CD14-positive monocyte (primary cell): Measurements from ENCODE around the gene KLK15. TPM values are rescaled to one million over a fixed set of nuclear protein-coding genes. Genes with fewer than 3 reads are reported as not detected.
"Not testable (repeated sequence)": the region's sequence is repeated elsewhere in the genome, so short reads cannot be mapped to it uniquely, and the experiment has no call there.

Experiments
- DNase-seq, 3 donors: peaks; one replicate each; pipeline ENCODE4 v3.0.0-alpha.2; 2011 to 2022
- H2AFZ ChIP-seq: 2 replicates; pipeline ENCODE4 v1.6.0; 2012; ENCODE audit warnings: mild to moderate bottlenecking, low read depth, low read length, inconsistent platforms; ENCODE audit not compliant: insufficient read depth, poor library complexity, severe bottlenecking
- H3K27ac ChIP-seq, 2 donors: 1 replicate in 1 of 2; 2 replicates in 1 of 2; pipeline ENCODE4 v1.5.1; 2012 to 2013; ENCODE audit warnings: low read length in 2 of 2, control low read depth in 1 of 2, inconsistent platforms in 1 of 2, low read depth in 1 of 2, mild to moderate bottlenecking in 1 of 2
- H3K27me3 ChIP-seq, 2 donors: one replicate each; pipeline versions ENCODE4 v1.6.0 to v1.6.1; 2011 to 2013; ENCODE audit warnings: low read length in 2 of 2; ENCODE audit not compliant: control insufficient read depth in 2 of 2, insufficient read depth in 2 of 2
- H3K36me3 ChIP-seq, 2 donors: replicated peaks in 1 of 2; 1 replicate in 1 of 2; 2 replicates in 1 of 2; pipeline versions ENCODE4 v1.5.1 to v1.6.1; 2012 to 2013; ENCODE audit warnings: low read length in 2 of 2, control low read depth in 1 of 2, inconsistent platforms in 1 of 2, mild to moderate bottlenecking in 1 of 2; ENCODE audit not compliant: insufficient read depth in 2 of 2, control insufficient read depth in 1 of 2
- H3K4me1 ChIP-seq, 2 donors: 1 replicate in 1 of 2; 2 replicates in 1 of 2; pipeline versions ENCODE4 v1.5.1 to v1.6.1; 2012 to 2013; ENCODE audit warnings: low read length in 2 of 2, control low read depth in 1 of 2, inconsistent platforms in 1 of 2, mild to moderate bottlenecking in 1 of 2, moderate library complexity in 1 of 2; ENCODE audit not compliant: insufficient read depth in 2 of 2, control insufficient read depth in 1 of 2
- H3K4me2 ChIP-seq: replicated peaks from 2 replicates; pipeline ENCODE3; 2012; ENCODE audit warnings: low read length, moderate library complexity, mild to moderate bottlenecking; ENCODE audit not compliant: poor library complexity, severe bottlenecking; ENCODE audit errors: extremely low read depth
- H3K4me3 ChIP-seq, 3 experiments: fragments of 200-600 bp in 1 of 3; sonication (generic) in 1 of 3; replicated peaks in 1 of 3; 1 replicate in 2 of 3; 2 replicates in 1 of 3; pipeline ENCODE4 v1.5.1; 2011 to 2013; ENCODE audit warnings: low read length in 3 of 3, mild to moderate bottlenecking in 3 of 3, control low read depth in 2 of 3, low read depth in 2 of 3, inconsistent platforms in 1 of 3, moderate library complexity in 1 of 3
- H3K79me2 ChIP-seq: 2 replicates; pipeline ENCODE4 v1.6.0; 2012; ENCODE audit warnings: mild to moderate bottlenecking, control low read depth, inconsistent platforms, low read length, moderate library complexity; ENCODE audit not compliant: insufficient read depth
- H3K9ac ChIP-seq: 2 replicates; pipeline ENCODE4 v1.6.0; 2017; ENCODE audit warnings: low read length, mild to moderate bottlenecking; ENCODE audit not compliant: insufficient read depth, poor library complexity, severe bottlenecking
- H3K9me3 ChIP-seq, 2 donors: replicated peaks in 1 of 2; 1 replicate in 1 of 2; 2 replicates in 1 of 2; pipeline versions ENCODE4 v1.5.1 to v1.6.1; 2012 to 2013; ENCODE audit warnings: low read length in 2 of 2, control low read depth in 1 of 2; ENCODE audit not compliant: control insufficient read depth in 1 of 2, insufficient read depth in 1 of 2
- H4K20me1 ChIP-seq: 2 replicates; pipeline ENCODE4 v1.6.0; 2012; ENCODE audit warnings: mild to moderate bottlenecking, low read length, control low read depth, moderate library complexity; ENCODE audit not compliant: insufficient read depth
- H3K27ac Mint-ChIP-seq, 7 donors: one replicate each; pipeline ENCODE4 v1.8.0; 2020; ENCODE audit warnings: mild to moderate bottlenecking in 7 of 7, mixed read lengths in 7 of 7, moderate library complexity in 6 of 7, inconsistent platforms in 2 of 7
- H3K27me3 Mint-ChIP-seq, 3 donors: one replicate each; pipeline ENCODE4 v1.8.0; 2021 to 2022; ENCODE audit warnings: low read depth in 3 of 3, mild to moderate bottlenecking in 3 of 3, mixed read lengths in 3 of 3, moderate library complexity in 3 of 3, inconsistent platforms in 1 of 3
- H3K36me3 Mint-ChIP-seq, 2 donors: one replicate each; pipeline ENCODE4 v1.8.0; 2020; ENCODE audit warnings: mixed read lengths in 2 of 2, inconsistent platforms in 1 of 2, mild to moderate bottlenecking in 1 of 2
- H3K4me1 Mint-ChIP-seq: one replicate; pipeline ENCODE4 v1.8.0; 2020; ENCODE audit warnings: mild to moderate bottlenecking, mixed read lengths
- H3K4me3 Mint-ChIP-seq, 2 donors: one replicate each; pipeline ENCODE4 v1.8.0; 2020; ENCODE audit warnings: mild to moderate bottlenecking in 2 of 2, mixed read lengths in 2 of 2, moderate library complexity in 1 of 2
- H3K9me3 Mint-ChIP-seq, 7 donors: one replicate each; pipeline ENCODE4 v1.8.0; 2020 to 2022; ENCODE audit warnings: mixed read lengths in 7 of 7, mild to moderate bottlenecking in 6 of 7, moderate library complexity in 6 of 7, inconsistent platforms in 2 of 7
- WGBS: methylation state at CpG from one replicate; pipeline ENCODE4 v1.1.5; 2013; ENCODE audit warnings: missing lambda C conversion rate; ENCODE audit not compliant: insufficient coverage; 5-methylcytosine and 5-hydroxymethylcytosine counted together
- intact Hi-C, 2 donors: fragments of 100-400 bp; cut with micrococcal nuclease; formaldehyde crosslinking; loops; one replicate each; pipeline versions ENCODE4 v1.15.0 to v1.15.1; 2023
- polyA plus RNA-seq, 3 donors: library from polyadenylated mRNA; depleted of rRNA in 1 of 3; unstranded in 2 of 3; stranded (reverse) in 1 of 3; fragments of 300-500 nt in 2 of 3; fragments of >200 nt in 1 of 3; fragmentation: Illumina TruSeq in 2 of 3; gene quantifications; 1 replicate in 2 of 3; 2 replicates in 1 of 3; pipeline ENCODE4 v1.2.3, GENCODE V29; 2012 to 2021
- TF ChIP-seq, protein P1 (sequence below): fragments of 200-600 bp; IDR thresholded peaks from one replicate; pipeline ENCODE4 v1.8.0; 2022; ENCODE audit warnings: antibody characterized with exemption, mild to moderate bottlenecking

The KLK15 gene
- polyA plus RNA-seq, 3 donors, result not detected

DNA sequence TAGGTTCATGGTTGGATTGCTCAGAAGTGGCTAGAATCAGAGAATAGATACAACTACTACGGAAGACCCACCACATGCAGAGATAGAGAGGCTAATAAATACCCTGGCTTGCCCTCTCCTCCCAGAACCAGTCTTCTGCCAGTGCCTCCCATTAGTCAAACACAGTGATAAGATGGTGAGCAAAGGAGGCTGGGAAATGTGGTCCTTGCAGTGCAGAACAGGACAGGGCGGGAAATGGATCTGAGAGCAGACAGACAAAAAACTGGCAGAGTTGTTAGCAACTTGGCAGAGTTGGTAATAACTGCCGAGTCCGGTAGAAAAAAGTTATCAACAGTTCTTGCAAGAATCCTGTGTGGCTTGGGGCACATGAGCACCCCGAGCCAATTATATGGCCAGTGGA lies 18.5 kb downstream of the KLK15 start:
- no peak for DNase-seq
- H3K79me2 ChIP-seq, result no peaks in the 10 kb centered on the region
- TF ChIP-seq, protein P1, sequence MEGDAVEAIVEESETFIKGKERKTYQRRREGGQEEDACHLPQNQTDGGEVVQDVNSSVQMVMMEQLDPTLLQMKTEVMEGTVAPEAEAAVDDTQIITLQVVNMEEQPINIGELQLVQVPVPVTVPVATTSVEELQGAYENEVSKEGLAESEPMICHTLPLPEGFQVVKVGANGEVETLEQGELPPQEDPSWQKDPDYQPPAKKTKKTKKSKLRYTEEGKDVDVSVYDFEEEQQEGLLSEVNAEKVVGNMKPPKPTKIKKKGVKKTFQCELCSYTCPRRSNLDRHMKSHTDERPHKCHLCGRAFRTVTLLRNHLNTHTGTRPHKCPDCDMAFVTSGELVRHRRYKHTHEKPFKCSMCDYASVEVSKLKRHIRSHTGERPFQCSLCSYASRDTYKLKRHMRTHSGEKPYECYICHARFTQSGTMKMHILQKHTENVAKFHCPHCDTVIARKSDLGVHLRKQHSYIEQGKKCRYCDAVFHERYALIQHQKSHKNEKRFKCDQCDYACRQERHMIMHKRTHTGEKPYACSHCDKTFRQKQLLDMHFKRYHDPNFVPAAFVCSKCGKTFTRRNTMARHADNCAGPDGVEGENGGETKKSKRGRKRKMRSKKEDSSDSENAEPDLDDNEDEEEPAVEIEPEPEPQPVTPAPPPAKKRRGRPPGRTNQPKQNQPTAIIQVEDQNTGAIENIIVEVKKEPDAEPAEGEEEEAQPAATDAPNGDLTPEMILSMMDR, result no peak
- H3K36me3 ChIP-seq, result no peaks in the 10 kb centered on the region
- peaks cover 5 to 6% of the 10 kb centered on the region in 2 donors for H3K9me3 ChIP-seq
- H3K4me3 ChIP-seq, result no peak overlapping the region
- no peak overlapping the region for H3K27ac ChIP-seq
- H3K27me3 ChIP-seq, result peaks cover 0 to 38% of the 10 kb centered on the region in 2 donors
- peaks cover 3 to 18% (median 12%) of the 10 kb centered on the region in 7 donors for H3K9me3 Mint-ChIP-seq
- H3K9ac ChIP-seq, result no peak overlapping the region
- no peak overlapping the region for H2AFZ ChIP-seq
- H3K4me1 Mint-ChIP-seq, result peaks cover 15% of the 10 kb centered on the region
- no peaks in the 10 kb centered on the region for H4K20me1 ChIP-seq
- peaks cover 8 to 10% of the 10 kb centered on the region in 2 donors for H3K4me1 ChIP-seq
- H3K36me3 Mint-ChIP-seq, result peaks cover 0 to 3% of the 10 kb centered on the region in 2 donors
- WGBS, result 95% methylated on average over 4 of the region's 5 CpGs
- no peak overlapping the region for H3K27ac Mint-ChIP-seq
- intact Hi-C loops, result no loop called here
- H3K4me2 ChIP-seq, result no peak overlapping the region
- H3K27me3 Mint-ChIP-seq, result peaks cover 52 to 69% (median 59%) of the 10 kb centered on the region in 3 donors
- no peak overlapping the region for H3K4me3 Mint-ChIP-seq

- intact Hi-C loops, result no loop called here
- TF ChIP-seq, protein P1, result no peak
- no peak overlapping the region for H3K27ac ChIP-seq
- no peak overlapping the region for H3K4me3 ChIP-seq
- no peak overlapping the region for H3K9ac ChIP-seq
- Mint-ChIP-seq H3K27me3 (peaks cover 35 to 53% (median 39%) of the 10 kb centered on the region in 3 donors), H3K36me3 (no peaks in the 10 kb centered on the region), H3K4me1 (no peaks in the 10 kb centered on the region), H3K27ac (peak overlapping the region in 1 of 7 donors; percentile 34), H3K9me3 (peaks cover 3 to 15% (median 8%) of the 10 kb centered on the region in 7 donors), H3K4me3 (no peak overlapping the region)
- no peak overlapping the region for H2AFZ ChIP-seq
- no peak overlapping the region for H3K4me2 ChIP-seq
- WGBS, result 100% methylated on average over 1 of the region's 3 CpGs
- H3K27me3 ChIP-seq, result peaks cover 0 to 17% of the 10 kb centered on the region in 2 donors
- DNase-seq, result no peak
- peaks cover 5 to 6% of the 10 kb centered on the region in 2 donors for H3K9me3 ChIP-seq
- no peaks in the 10 kb centered on the region for H3K79me2 ChIP-seq
- no peaks in the 10 kb centered on the region for H3K36me3 ChIP-seq
- H4K20me1 ChIP-seq, result no peaks in the 10 kb centered on the region
- H3K4me1 ChIP-seq, result no peaks in the 10 kb centered on the region
These were observed 20.9 kb downstream of the KLK15 start for GRCh38 chr19:50812474-50812873.

GRCh38 chr19:50811622-50812238 lies 21.6 kb downstream of the KLK15 start:
- H3K4me1 ChIP-seq, H3K4me2 ChIP-seq, H3K4me3 ChIP-seq, intact Hi-C loops, H3K9ac ChIP-seq, H3K79me2 ChIP-seq, H3K36me3 ChIP-seq, H3K36me3 Mint-ChIP-seq, H2AFZ ChIP-seq, H3K9me3 ChIP-seq, DNase-seq, H3K4me1 Mint-ChIP-seq, H3K4me3 Mint-ChIP-seq, H3K27ac ChIP-seq, H3K27ac Mint-ChIP-seq, H4K20me1 ChIP-seq: not testable (repeated sequence)
- Mint-ChIP-seq H3K9me3 (peaks cover 3 to 13% (median 8%) of the 10 kb centered on the region in 7 donors), H3K27me3 (peaks cover 28 to 45% (median 33%) of the 10 kb centered on the region in 3 donors)
- 92% methylated on average over 3 of the region's 3 CpGs for WGBS
- H3K27me3 ChIP-seq, result peaks cover 0 to 10% of the 10 kb centered on the region in 2 donors
